DMS53 (cell line): ENCODE data around the gene DNER.
"Not testable (repeated sequence)": the region's sequence is repeated elsewhere in the genome, so short reads cannot be mapped to it uniquely, and the experiment has no call there.

Experiments used
- DNase-seq: peaks from one replicate; lab custom pipeline; 2025; lab: John Stamatoyannopoulos, UW

Gene DNER

GRCh38 chr2:229620759-229621158, 93.6 kb downstream of the DNER start:
- DNase-seq = no peak

- no peak for DNase-seq
Observed at GRCh38 chr2:229620289-229620688, 94.1 kb downstream of the DNER start.

- DNase-seq = no peak
Observed at GRCh38 chr2:229616433-229616832, 97.9 kb downstream of the DNER start.

- not testable (repeated sequence) for DNase-seq
Observed at GRCh38 chr2:229614021-229614420, 100.3 kb downstream of the DNER start.

GRCh38 chr2:229612384-229612971, 101.9 kb downstream of the DNER start:
- no peak for DNase-seq

GRCh38 chr2:229611360-229611759, 103.0 kb downstream of the DNER start:
- no peak for DNase-seq

GRCh38 chr2:229610872-229611271, 103.5 kb downstream of the DNER start:
- peak; percentile 5 for DNase-seq

GRCh38 chr2:229610333-229610732, 104.0 kb downstream of the DNER start:
- no peak for DNase-seq

- no peak for DNase-seq
Observed at GRCh38 chr2:229601936-229602335, 112.4 kb downstream of the DNER start.

GRCh38 chr2:229601396-229601795, 113.0 kb downstream of the DNER start:
- DNase-seq = no peak

GRCh38 chr2:229598227-229598626, 116.1 kb downstream of the DNER start:
- no peak for DNase-seq

GRCh38 chr2:229596796-229597195, 117.6 kb downstream of the DNER start:
- no peak for DNase-seq

GRCh38 chr2:229591611-229592010, 122.7 kb downstream of the DNER start:
- no peak for DNase-seq

- DNase-seq = peak; percentile 75
Observed at GRCh38 chr2:229586746-229587705, 127.3 kb downstream of the DNER start.

- no peak for DNase-seq
Observed at GRCh38 chr2:229586012-229586411, 128.3 kb downstream of the DNER start.

GRCh38 chr2:229582151-229582550, 132.2 kb downstream of the DNER start:
- no peak for DNase-seq

- no peak for DNase-seq
Observed at GRCh38 chr2:229578052-229578846, 136.1 kb downstream of the DNER start.

GRCh38 chr2:229575569-229576315, 138.6 kb downstream of the DNER start:
- no peak for DNase-seq

GRCh38 chr2:229572507-229573271, 141.7 kb downstream of the DNER start:
- no peak for DNase-seq

- DNase-seq = no peak
Observed at GRCh38 chr2:229571243-229571642, 143.1 kb downstream of the DNER start.

GRCh38 chr2:229566370-229566769, 148.0 kb downstream of the DNER start:
- no peak for DNase-seq
